GM12878 (cell line): Measurements from ENCODE around the gene TK1. TPM values are rescaled to one million over a fixed set of nuclear protein-coding genes. Genes with fewer than 3 reads are reported as not detected.

Source experiments
- BHLHE40 ChIP-seq, 2 experiments: fragments of 450-650 bp in 1 of 2; IDR thresholded peaks; 2 replicates each; pipeline ENCODE4 v1.6.1; 2011 to 2017; ENCODE audit warnings: low read depth in 2 of 2, borderline replicate concordance in 1 of 2, improper control_type of control experiment in 1 of 2, low read length in 1 of 2, mild to moderate bottlenecking in 1 of 2
- CHD2 ChIP-seq: IDR thresholded peaks from 2 replicates; pipeline ENCODE4 v1.6.1; 2011; ENCODE audit warnings: low read depth, low read length, improper control_type of control experiment, borderline replicate concordance
- ETV6 ChIP-seq, 2 experiments: fragments of 450-650 bp in 1 of 2; IDR thresholded peaks in 1 of 2; conservative IDR thresholded peaks in 1 of 2; 2 replicates each; pipeline ENCODE4 v1.6.1; 2014; ENCODE audit warnings: antibody characterized with exemption in 1 of 2, borderline replicate concordance in 1 of 2, low read depth in 1 of 2, mild to moderate bottlenecking in 1 of 2, moderate library complexity in 1 of 2
- GABPA ChIP-seq: IDR thresholded peaks from 2 replicates; pipeline ENCODE4 v1.6.1; 2014; ENCODE audit warnings: antibody characterized with exemption, low read depth, mild to moderate bottlenecking, inconsistent platforms
- HCFC1 ChIP-seq: fragments of 150-350 bp; IDR thresholded peaks from 2 replicates; pipeline ENCODE4 v1.6.1; 2014; ENCODE audit warnings: low read length
- IKZF1 ChIP-seq: fragments of 450-650 bp; conservative IDR thresholded peaks from 2 replicates; pipeline ENCODE4 v1.6.1; 2017; ENCODE audit warnings: antibody characterized with exemption, mild to moderate bottlenecking
- IKZF2 ChIP-seq, 2 experiments: fragments of 450-650 bp; IDR thresholded peaks; 2 replicates each; pipeline ENCODE4 v1.6.1; 2017; ENCODE audit warnings: mild to moderate bottlenecking in 2 of 2, moderate library complexity in 2 of 2
- LARP7 ChIP-seq: fragments of 450-650 bp; IDR thresholded peaks from 2 replicates; pipeline ENCODE4 v1.6.1; 2017; ENCODE audit warnings: mild to moderate bottlenecking
- MEF2B ChIP-seq: fragments of 450-650 bp; IDR thresholded peaks from 2 replicates; pipeline ENCODE4 v1.6.1; 2018; ENCODE audit warnings: mild to moderate bottlenecking, moderate library complexity; ENCODE audit not compliant: partially characterized antibody, poor library complexity, severe bottlenecking
- MTA2 ChIP-seq: fragments of 450-650 bp; IDR thresholded peaks from 2 replicates; pipeline ENCODE4 v1.6.1; 2016; ENCODE audit warnings: low read depth, mild to moderate bottlenecking, moderate library complexity
- NR2F1 ChIP-seq: fragments of 450-650 bp; conservative IDR thresholded peaks from 2 replicates; pipeline ENCODE4 v1.6.1; 2017; ENCODE audit warnings: mild to moderate bottlenecking
- POLR2AphosphoS2 ChIP-seq: IDR thresholded peaks from 2 replicates; pipeline ENCODE4 v1.6.1; 2011; ENCODE audit warnings: low read depth, mild to moderate bottlenecking, low read length, improper control_type of control experiment, moderate library complexity
- POU2F2 ChIP-seq: IDR thresholded peaks from 3 replicates; pipeline ENCODE4 v1.6.1; 2011; ENCODE audit warnings: low read depth, mild to moderate bottlenecking, low read length, borderline replicate concordance
- RELA ChIP-seq: fragments of 450-650 bp; IDR thresholded peaks from 2 replicates; pipeline ENCODE4 v1.8.0; 2014; ENCODE audit warnings: borderline replicate concordance; ENCODE audit not compliant: partially characterized antibody
- REST ChIP-seq: IDR thresholded peaks from 2 replicates; pipeline ENCODE4 v1.6.1; 2012; ENCODE audit warnings: mild to moderate bottlenecking, low read depth, low read length
- SP1 ChIP-seq: IDR thresholded peaks from one replicate; pipeline ENCODE4 v1.6.1; 2011; ENCODE audit warnings: low read depth, low read length
- TCF7 ChIP-seq: IDR thresholded peaks from 2 replicates; pipeline ENCODE4 v1.6.1; 2014; ENCODE audit warnings: antibody characterized with exemption, borderline replicate concordance
- YBX1 ChIP-seq: fragments of 450-650 bp; IDR thresholded peaks from 2 replicates; pipeline ENCODE4 v1.6.1; 2016; ENCODE audit warnings: antibody characterized with exemption
- ZNF687 ChIP-seq: fragments of 450-650 bp; IDR thresholded peaks from 2 replicates; pipeline ENCODE4 v1.6.1; 2017; ENCODE audit warnings: mild to moderate bottlenecking, moderate library complexity
- polyA plus RNA-seq, 11 experiments: library from polyadenylated mRNA; depleted of rRNA in 4 of 11; unstranded in 6 of 11; stranded (reverse) in 5 of 11; fragments of >200 nt; fragmentation: Nextera tagmentation in 4 of 11; fragmentation: Illumina TruSeq in 1 of 11; extraction: Ambion mirVana in 4 of 11; extraction: Trizol in 1 of 11; gene quantifications; 1 replicate in 1 of 11; 2 replicates in 10 of 11; pipeline versions ENCODE4 v1.2.1 to v1.2.3, GENCODE V29; 2011 to 2016; ENCODE audit warnings: inconsistent platforms in 2 of 11, missing spikeins in 2 of 11, low read depth in 1 of 11
- total RNA-seq, 4 experiments: library from RNA; depleted of rRNA in 3 of 4; stranded (reverse); fragments of >200 nt in 3 of 4; fragmentation: Illumina TruSeq in 1 of 4; extraction: Trizol in 1 of 4; gene quantifications; 2 replicates each; pipeline versions ENCODE4 v1.2.1 to v1.2.3, GENCODE V29; 2013 to 2021
- TF ChIP-seq, protein P1 (sequence below): fragments of 450-650 bp; formaldehyde crosslinking; IDR thresholded peaks from 2 replicates; pipeline ENCODE4 v1.4.0; 2022; ENCODE audit warnings: mild to moderate bottlenecking, moderate library complexity

The TK1 gene
- total and polyA plus RNA-seq, 10 of the 15 experiments (the other 5 are each of a cell fraction or from before 2014, with no cell fraction given) = 4.6 to 175 (median 77.9) TPM

DNA sequence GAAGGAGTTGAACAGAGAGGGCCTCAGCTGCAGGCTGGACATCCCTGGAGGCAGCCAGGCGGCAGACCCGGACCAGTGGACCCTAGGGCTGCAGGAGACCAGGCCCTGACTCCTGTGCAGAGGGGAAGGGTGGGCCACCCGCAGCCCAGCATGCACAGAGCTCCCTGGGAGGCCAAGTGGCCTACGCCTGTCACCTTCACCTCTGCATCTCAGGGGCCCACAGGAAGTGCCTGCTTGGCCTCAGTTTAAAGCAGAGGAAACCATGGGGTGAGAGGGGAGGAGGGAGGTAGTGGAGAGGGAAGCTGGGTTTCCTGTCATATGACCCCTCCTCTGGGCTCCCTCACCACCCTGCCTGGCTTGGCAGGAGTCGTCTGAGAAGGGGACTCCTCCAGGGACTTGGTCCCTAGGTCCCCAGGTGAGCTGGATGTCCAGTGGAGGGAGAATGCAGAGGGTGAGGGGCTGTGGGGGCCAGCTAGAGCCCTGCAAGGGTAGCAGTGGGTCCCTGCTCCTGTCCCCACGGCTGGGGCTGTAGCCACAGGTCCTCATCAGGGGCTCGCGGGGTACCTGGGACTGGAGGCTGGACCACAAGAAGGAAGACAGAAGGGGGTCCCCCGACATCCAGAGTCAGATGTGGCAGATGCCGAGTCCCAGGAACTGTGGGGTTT, 56.3 kb downstream of the TK1 start, which contains the start of gene TMC8 (continued):
- TF ChIP-seq, protein P1, sequence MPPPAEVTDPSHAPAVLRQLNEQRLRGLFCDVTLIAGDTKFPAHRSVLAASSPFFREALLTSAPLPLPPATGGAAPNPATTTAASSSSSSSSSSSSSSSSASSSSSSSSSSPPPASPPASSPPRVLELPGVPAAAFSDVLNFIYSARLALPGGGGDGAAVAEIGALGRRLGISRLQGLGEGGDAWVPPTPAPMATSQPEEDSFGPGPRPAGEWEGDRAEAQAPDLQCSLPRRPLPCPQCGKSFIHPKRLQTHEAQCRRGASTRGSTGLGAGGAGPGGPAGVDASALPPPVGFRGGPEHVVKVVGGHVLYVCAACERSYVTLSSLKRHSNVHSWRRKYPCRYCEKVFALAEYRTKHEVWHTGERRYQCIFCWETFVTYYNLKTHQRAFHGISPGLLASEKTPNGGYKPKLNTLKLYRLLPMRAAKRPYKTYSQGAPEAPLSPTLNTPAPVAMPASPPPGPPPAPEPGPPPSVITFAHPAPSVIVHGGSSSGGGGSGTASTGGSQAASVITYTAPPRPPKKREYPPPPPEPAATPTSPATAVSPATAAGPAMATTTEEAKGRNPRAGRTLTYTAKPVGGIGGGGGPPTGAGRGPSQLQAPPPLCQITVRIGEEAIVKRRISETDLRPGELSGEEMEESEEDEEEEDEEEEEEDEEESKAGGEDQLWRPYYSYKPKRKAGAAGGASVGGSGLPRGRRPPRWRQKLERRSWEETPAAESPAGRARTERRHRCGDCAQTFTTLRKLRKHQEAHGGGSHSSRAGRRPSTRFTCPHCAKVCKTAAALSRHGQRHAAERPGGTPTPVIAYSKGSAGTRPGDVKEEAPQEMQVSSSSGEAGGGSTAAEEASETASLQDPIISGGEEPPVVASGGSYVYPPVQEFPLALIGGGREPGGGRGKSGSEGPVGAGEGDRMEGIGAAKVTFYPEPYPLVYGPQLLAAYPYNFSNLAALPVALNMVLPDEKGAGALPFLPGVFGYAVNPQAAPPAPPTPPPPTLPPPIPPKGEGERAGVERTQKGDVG (CRISPR knock-in tag) = no peak
- TF ChIP-seq TCF7 (no peak), IKZF1 (peak; percentile 61), CHD2 (no peak), ZNF687 (peak; percentile 96), ETV6 (conservative IDR thresholded peaks at IDR 0.05 in 1 of 2, IDR thresholded peaks at IDR 0.05 in 1 of 2; ENCODE audit: borderline replicate concordance in 1 of 2, low read depth in 1 of 2) (peak in 1 of 2 experiments; percentile 78; a peak in 2 of 4 replicates), POLR2AphosphoS2 (peak; percentile 89), RELA (no peak), YBX1 (no peak), GABPA (no peak), NR2F1 (peak; percentile 92), SP1 (no peak), HCFC1 (no peak), MTA2 (peak; percentile 41; the same call in 1 of the 2 replicates), POU2F2 (no peak; the same call in 2 of the 3 replicates), BHLHE40 (IDR thresholded peaks at IDR 0.05; ENCODE audit: borderline replicate concordance in 1 of 2, low read depth in 2 of 2, low read length in 1 of 2) (peak in 1 of 2 experiments; percentile 32; a peak in 1 of 4 replicates), LARP7 (no peak), MEF2B (peak; percentile 79), IKZF2 (IDR thresholded peaks at IDR 0.05) (peak; percentile 46 to 53; a peak in 2 of 4 replicates), REST (no peak)
